ENCODE data around the gene AKNA.

AKNA gene

DNA sequence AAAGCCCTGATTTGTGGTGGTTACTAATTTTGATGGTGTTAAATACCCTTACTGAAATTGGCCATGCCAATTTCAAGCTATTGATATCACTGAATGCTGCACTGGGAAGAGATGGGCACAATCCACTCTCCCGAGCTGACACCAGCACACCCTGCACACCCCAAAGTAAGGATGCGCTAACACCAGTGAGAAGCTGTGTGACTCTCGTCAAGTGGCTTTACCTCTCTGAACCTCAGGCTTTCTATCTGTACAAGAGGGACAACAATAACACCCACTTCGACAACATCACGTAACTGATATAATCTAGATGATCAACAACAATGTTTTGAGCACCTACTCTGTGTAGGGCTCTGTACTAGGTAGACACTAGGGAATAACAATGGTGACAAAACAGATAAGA, 8.0 kb upstream of the AKNA start:
- DNase-seq = no peak

DNA sequence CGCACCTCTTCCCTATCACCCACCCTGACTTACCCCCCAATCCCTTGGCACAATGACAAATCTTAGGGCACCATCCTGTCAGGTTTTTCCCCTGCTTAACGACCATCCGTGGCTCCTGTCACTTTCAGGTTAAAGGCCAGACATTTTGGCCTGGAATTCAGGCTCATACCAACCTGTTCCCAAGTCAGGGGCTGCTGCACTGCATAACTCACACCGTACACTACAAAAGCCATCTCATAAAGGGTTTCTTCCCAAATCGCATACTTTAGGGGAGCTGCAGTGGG, 7.5 kb upstream of the AKNA start:
- no peak for DNase-seq

DNA sequence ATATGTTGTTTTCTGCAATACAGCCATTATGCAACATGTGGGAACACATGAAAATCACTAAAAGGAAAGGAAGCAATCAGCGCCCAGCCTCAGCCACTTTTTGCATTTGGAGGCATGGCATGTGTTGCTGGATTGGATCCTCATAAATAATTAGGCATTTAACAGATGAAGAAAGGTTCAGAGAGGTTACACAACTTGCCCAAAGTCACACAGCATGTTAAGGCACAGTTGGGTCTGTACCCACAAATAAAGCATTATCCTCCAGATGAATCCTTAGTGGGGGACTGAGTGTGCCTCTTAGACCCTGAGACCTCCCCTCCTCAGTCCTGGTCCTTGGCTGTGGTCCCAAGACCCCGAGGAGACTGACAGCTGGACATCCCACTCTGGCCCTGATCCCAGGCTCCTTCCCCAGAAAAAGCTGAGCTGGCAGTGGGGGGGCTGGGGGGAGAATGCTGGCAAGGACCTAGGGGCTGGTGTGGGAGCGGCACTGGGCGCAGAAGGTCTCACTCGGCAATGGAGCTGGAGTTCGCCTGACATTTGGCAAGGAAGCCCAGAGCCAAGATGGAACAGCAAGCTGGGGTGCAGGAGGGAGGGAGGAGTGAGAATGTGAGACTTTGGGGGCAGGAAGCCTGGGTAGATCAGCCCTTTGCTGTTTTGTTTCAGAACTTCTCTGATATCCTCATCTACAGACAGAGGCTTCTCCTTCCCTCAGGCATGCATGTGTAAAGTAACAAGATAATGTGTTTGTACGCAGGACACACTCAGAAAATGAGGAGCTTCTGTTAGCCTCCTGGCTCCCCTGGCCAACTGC, 6.9 kb upstream of the AKNA start:
- DNase-seq = no peak

DNA sequence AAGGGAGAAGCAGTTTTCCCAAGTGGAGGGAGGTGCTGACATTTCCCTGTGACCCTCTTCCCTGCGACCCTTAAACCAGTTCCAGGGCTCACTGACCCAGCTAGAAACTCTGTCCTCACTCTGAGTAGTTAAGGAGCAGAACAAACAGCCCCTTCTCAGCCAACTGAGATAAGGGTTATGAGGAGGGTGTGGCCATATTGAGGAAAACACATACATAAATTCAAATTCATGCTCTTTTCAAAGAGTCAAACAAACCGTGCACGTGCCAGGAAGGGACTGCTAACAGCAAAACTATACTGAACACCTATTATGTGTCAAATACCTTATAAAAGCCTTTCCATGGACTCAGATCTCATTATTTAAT, 4.9 kb upstream of the AKNA start:
- DNase-seq = no peak

DNA sequence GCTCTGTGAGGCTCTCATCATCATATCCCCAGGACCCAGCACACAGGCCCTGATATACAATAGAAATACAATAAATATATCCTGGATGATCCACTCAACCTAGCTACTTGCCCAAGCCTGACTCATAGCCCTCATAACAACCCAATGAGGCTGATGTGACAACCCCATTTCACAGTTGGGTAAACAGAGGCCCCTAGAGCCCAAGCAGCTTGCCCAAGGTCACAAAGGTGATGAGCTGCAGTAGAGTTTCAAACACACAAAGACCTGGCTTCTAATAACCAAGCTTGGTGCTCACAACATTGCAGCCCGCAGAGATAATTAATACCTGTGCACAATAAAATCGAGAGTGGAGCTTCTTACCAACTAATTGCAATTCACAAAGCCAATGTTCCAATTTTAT, 3.2 kb upstream of the AKNA start:
- DNase-seq = no peak

DNA sequence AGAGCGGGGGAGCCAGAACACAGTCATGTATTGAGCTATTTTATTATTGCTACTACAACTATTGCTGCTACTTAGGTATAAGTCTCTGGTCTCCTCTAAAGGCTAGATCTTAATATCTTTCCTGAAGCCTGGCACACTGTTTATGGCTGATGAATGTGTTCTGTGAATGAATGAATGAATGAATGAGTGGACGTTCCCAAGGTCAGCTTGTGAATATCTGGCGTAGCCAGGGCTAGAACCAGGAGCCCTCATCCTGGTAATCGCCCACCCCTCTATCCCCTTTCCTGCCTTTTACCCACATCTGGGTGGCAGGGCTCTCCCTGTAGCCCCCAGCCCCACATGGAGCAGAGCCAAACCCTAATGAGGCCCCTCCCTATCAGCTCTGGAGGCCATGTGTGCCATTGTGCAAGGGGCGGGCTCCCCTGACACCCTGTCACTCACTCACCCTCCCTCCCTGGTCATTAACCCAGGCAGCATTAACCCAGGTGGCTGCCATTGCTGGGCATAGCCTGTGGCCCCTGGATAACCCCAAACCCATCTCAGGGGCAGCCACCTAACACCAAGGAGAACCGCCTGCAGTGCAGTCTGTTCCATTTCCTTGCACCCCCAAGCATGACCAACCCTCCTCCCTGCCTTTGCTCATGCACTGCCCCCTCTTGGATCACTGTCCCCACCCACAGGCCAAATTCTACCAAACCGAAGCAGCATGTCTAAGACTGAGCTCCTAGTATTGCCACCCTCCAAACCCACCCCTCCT, 2.0 kb upstream of the AKNA start:
- DNase-seq = no peak

DNA sequence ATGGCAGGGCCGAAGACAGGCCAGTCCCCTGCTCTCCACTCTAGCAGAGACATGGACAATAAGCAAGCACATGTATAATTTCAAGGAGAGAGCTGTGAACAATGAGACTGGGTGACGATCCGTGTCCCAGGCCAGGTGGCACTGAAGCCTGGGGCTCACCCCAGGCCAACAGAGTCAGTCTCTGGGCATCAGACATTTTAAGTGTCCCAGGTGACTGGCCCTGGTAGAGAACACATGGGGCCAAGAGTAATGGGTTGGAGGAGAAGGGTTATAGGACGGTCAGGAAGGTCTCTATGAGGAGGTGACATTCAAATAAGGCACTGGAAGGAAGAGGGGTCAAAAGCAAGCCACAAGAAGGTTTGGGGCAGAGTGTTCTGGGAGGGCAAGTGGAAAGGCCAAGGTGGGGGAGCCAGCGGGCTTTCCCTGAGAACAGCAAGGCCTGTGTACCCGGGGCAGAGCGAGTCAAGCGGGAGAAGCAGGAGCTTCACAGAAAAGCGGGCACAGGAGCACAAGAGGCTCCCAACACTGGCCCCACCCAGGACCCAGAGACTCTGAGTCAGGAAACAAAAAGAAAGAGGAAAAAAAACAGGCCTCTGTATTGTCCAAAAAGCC, 1.1 kb upstream of the AKNA start:
- DNase-seq = peak; percentile 62

DNA sequence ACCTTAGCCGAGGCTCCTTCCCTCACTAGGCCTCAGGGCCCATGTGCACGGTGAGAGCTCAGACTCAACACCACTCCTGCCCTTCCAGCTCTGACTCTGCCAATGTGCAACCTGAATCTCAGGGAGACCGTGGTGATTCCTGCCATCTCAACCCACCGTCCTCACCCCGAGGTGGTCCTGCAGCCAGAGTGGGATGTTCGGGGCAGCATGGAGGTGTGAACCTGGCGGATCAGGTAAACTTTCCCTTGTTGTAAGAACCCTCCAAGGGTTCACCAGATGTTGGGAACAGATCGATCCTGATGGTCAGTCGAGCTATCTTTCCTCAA, 538 bp upstream of the AKNA start:
- DNase-seq = no peak

DNA sequence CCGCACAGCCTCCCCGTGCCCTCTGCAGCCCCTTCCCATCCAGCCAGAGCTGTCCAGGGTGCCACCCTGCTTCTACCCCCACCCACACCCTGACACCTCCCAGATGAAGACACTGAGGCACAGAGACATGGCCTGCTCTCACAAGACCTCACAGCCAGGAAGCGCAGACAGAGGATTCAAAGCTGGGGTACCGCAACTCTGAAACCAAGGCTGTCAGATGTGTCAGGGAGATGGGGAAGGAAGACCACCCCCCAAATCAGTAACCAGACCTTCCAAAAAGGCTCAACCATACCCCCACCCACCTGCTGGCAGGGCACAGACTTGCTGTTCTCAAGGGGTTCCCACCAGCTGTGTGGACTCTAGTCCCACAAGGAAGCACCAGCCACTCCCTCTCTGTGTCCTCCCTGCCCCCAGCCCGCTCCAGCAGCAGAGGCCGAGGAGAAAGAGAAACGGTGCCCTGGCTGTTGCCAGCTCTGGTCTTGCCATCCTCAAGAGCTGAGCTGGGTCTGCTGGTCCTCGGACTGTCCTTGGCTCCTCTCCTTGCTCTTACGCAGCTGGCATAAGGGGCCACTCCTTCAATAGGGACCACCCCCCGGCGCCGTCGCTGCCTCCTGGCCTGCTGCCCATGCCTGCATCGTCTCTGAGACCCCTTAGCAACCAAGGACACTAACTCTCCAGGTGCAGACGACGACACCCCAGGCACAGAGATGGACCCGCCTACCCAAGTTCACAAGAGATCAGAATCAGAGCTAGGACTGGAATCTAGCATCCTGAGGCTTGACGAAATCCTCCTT, 699 bp downstream of the AKNA start:
- DNase-seq = peak; percentile 65

DNA sequence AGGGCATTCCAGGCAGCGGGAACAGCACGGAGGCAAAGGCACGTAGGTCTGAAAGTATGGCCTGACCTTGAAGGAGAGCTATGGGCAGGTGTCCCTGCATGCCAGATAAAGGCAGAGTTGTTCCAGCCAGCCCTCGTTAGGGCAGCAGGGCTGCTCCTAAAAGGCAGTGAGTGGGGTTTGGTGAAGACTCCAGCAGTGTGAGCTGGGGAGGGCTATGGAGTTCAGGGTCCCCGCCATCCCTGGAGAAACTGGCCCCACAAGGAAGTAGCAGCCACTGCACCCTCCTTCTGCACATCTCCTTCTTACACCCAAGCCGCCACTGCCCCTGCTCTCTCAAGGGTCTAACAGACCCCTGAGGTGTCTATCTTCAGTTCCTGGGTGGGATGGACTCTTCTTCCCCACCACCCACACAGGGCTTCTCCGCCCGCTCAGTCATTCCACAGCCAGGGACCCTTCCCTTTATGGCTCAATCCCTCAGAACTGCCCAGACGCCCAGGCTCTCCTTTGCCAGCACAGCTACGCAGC, 1.4 kb downstream of the AKNA start:
- no peak for DNase-seq

DNA sequence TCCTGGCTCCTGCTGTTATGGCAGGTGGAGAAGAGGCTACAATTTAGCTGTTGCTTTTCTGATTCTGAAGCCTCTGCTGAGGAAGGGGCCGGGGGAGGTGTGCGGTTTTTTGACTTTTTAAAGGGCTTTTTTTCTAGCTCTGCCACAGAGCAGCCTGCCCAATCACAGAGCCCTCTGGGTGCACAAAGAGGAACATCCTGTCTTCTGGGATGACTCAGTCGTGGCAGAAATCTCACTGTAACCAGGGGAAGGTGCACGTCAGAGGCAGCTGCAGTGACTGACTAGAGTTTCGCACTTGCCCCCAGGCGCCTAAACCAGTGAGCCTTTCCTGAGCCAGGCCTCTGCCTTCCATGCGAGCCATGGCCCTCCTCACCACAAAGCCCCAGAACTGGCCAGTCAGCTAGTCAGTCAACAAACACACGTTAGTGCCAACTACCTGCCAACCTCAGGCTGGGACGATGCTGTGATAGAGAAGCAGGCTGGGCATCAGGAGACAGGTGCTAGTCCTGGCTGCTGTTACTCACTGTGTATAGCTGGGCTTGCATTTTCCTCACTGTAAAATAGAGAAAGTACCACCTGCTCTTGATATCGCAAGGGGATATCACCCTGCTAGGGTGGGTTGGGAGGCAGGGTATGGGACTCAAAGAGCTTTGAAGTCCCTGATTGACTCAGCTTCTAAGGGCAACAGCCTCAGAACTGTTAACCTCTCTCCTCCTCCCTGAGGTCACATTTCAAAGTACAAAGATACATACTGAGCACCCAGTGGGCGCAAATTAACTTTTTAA, 2.2 kb downstream of the AKNA start:
- peak; percentile 88 for DNase-seq

DNA sequence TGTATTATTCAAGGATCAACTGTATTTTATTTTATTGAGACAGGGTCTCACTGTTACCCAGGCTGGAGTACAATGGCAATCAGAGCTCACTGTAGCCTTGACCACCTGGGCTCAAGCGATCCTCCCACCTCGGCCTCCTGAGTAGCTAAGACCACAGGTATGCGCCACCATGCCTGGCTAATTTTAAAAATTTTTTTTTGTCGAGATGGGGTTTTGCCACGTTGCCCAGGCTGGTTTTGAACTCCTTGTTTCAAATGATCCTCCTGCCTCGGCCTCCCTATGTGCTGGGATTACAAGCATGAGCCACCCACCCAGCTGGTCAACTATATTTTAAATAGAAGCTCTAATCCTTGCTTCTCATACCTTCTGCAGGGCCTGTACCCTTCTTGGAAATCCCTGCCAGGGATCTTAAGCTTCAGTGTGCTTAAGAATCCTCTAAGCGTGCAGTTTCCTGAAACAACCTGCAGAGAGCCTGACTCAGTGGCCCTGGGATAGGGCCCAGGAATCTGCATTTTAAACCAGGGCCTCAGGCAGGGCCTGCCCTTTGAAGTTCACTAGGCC, 2.9 kb downstream of the AKNA start:
- DNase-seq = no peak

DNA sequence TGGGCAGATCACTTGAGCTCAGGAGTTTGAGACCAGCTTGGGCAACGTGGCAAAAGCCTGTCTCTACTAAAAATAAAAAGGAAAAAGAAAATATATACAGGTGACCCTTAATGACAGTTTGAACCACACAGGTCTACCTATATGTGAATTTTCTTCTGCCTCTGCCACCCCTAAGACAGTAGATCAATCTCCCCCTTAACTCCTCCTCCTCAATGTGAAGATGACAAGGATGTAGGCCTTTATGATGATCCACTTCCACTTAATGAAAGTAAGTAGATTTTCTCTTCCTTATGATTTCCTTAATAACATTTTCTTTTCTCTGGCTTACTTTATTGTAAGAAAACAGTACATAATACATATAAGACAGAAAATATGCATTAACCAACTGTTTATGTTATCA, 3.4 kb downstream of the AKNA start:
- no peak for DNase-seq

DNA sequence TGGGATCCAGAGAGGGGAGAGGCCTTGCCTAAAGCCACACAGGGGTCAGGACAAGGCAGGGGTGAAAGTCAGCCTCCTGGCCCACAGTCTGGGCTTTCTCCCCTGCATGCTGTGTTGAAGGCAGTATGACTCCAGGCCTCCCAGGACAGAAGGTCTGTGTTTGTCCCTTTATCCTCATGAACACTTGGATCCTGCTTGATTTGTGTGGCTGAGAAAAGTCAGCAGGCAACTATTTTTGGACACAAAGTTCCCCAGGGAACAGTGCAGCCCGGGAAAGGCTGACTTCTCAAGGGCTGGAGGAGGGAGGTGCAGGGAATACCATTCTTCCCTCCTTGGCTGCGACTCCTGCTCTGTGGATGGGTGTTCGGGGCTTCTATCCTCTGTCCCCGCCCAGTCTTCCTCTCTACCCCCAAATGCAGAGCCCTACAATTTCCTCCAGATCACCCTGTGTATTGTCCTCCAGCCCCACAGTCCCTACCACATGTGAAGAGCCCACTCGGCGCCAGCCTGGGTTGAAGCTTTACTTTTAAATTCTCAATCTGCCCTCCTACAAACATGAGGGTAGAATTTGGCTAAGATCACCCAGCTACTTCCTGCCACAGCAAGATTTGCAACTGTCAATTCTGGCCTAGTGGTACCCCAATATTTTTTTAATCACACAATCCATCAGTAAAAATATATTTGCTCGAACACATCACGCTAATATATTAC, 4.1 kb downstream of the AKNA start:
- DNase-seq = no peak

DNA sequence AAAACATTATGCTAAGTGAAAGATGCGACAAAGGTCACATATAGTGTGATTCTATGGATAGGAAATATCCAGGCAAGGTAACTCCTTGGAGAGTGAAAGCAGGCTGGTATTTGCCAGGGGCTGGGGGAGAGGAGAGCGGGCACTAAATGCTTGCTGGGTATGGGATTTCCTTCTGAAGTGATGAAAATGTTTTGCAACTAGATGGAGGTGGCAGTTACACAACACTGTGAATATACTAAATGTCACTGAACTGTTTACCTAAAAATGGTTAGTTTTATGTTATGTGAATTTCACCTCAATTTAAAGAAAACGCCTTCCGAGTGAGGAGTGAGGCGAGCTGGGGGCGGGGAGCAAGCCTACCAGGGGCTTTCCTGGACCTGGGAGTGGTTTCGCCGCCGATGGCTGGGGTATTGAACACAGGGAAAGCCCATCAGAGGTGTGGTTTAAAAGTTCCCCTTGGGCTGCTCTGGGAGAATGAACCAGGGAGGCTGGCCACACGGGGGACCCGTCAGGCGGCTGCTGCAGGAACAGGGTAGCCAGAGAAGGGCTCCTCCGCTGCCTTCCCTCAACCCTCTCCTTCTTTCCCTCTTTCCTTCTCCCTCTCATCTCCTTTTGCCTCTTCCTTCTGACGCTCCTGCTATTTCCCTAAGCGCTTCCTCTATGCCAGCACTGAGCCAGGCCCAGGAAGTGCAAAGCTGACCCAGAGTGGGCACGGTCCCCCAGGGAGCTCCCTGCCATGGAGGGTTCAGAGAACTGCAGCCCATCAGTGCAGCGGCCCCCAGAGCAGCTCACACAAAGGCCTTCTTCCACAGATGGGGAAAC, 4.9 kb downstream of the AKNA start:
- peak; percentile 82 for DNase-seq

DNA sequence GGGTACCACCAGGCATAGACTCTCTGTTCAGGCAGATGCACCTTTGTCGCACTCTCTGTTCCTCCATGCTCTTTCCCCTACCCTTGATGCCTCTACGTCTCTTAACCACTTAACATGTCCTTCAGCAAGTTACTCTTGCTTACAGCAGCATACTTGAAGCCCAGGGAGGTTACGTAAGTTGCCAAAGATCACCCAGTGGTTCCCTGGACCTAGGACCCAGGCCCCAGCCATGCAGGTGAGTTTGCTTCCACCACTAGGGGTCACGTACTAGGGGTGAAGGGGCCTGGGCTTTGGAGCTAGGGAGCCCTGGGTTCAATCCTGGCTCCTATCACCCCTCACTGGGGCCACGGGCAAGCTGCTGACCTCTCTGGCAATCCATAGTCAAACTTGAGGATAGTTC, 8.9 kb downstream of the AKNA start:
- DNase-seq = no peak

DNA sequence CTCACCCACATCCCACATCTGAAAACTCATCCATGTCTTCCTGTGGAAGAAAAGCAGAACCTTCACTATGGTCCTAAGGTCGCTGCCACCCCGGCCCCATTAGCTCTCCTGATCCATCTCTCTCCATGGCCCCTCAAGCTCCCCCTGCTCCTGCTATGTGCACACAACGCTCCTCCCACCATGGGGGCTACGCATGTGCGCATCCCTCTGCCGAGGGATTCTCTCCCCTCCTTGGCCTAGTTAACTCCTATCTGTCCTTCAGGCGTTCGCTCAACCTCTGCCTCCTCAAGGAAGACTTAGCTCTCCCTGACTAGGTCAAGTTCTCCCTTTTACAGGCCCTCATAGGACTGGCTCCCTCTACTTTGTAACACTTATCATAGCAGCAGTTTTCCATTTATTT, 9.8 kb downstream of the AKNA start:
- no peak for DNase-seq

DNA sequence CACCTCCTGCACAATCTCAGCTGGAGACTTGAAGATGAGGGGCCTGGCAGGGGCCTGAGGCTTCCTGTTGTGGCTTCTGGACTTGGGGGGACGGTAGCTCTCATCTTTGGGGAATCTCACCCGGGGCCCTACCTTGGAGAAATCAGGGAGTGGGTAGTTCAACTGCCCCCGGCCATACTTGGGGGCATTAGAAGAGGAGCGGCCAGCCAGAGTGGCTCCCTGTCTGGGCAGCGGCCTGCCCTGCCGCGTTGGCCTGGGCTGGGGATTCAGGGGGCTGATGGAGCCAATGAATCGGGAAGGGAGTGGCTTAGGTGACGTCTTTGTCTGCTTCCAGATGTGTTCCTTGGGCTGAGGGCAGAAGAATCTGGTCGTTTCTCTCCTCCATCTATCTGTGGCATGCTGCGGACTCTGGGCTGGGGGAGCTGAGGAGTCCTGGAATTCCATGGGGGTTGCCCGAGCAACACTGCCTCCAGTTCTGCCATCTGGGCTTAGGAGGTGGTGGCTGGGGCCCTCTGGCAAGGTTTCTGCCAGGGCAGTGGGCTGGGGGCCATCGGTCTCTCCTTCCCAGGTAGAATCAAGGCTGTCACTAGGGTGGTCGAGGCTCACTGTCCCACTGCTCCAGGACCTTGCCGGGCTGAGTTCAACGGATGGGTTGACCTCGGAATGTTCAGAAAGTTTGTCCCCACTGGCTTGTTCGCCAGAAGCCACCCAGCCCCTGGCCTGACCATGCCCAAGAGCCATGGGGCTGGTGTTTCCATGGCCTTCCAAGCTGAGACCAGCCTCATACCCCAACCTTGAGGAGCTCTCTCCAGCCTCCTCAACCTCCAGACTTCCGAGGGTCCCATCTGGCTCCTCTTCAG, 11.0 kb downstream of the AKNA start:
- DNase-seq = no peak

DNA sequence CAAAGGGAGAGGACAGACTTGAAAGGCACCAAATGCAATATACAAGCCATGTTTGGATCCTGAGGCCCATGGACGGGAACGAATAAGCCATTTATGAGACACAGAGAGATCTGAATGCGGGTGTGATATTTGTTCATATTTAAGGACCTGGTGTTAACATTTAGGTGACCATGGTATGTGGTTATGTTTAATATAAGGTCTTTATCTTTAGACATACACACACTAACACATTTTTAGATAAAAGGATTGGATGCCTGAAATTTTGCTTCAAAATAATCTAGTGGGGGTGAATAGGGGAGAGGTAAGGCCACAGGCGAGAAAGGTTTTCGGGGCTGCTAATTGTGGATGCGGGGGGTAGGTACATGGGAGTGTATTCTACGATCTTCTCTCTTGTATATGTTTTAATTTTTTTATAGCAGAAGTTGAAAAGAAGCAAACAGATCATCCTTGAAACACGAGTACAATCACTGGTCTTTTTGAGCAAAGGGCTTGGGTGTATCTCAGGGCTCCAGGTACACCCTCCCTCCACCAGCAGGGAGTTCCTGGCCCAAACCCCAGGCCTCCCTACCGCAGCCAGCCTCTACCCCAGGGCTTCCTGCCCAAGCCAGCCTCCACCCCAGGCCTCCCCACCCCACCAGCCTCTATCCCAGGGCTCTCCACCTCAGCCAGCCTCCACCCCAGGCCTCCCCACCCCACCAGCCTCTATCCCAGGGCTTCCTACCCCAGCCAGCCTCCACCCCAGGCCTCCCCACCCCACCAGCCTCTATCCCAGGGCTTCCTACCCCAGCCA, 12.2 kb downstream of the AKNA start:
- no peak for DNase-seq

Measured in activated CD8-positive, alpha-beta memory T cell treated with anti-CD3 and anti-CD28 coated beads, Interleukin-2, amount 50 U/mL, for 48 hours (primary cell).